ENCODE data around the gene SMOC1. TPM values are rescaled to one million over a fixed set of nuclear protein-coding genes. Genes with fewer than 3 reads are reported as not detected.

SMOC1 gene
- total RNA-seq, 1 experiment from 2014 or later = 0.14 TPM

GRCh38 chr14:69991422-69991821, 112.2 kb downstream of the SMOC1 start:
- Mint-ChIP-seq H3K27me3 (ENCODE audit: insufficient read depth, unreplicated experiment) (no peaks in the 10 kb centered on the region), H3K27ac (ENCODE audit: unreplicated experiment) (no peak overlapping the region), H3K36me3 (ENCODE audit: insufficient read depth, unreplicated experiment) (no peaks in the 10 kb centered on the region), H3K9me3 (ENCODE audit: unreplicated experiment) (no peaks in the 10 kb centered on the region), H3K4me1 (ENCODE audit: low read depth, unreplicated experiment) (no peaks in the 10 kb centered on the region), H3K4me3 (ENCODE audit: unreplicated experiment) (no peak overlapping the region)
- intact Hi-C loops (cut with micrococcal nuclease; ENCODE audit: unreplicated experiment) = no loop called here
- no peaks in the 10 kb centered on the region for H3K27me3 ChIP-seq (replicated peaks; ENCODE audit: control insufficient read depth, insufficient read depth, low read length)
- no peak for DNase-seq
- CTCF ChIA-PET = no interaction called here
- no peak for TF ChIP-seq CTCF (IDR thresholded peaks at IDR 0.05; ENCODE audit: insufficient read depth in 1 of 2, low read depth in 1 of 2, low read length in 1 of 2, severe bottlenecking in 1 of 2, unreplicated experiment in 1 of 2)
- no peaks in the 10 kb centered on the region for H3K4me1 ChIP-seq
- no TSS peak for BruUV-seq (replicated peaks)
- POLR2A ChIA-PET = no interaction called here
- no peaks in the 10 kb centered on the region for H3K36me3 ChIP-seq (ENCODE audit: control insufficient read depth, insufficient read depth, low read length)
- no peak overlapping the region for H3K4me3 ChIP-seq (ENCODE audit: low read depth, low read length)
- H3K9me3 ChIP-seq = no peaks in the 10 kb centered on the region

DNA sequence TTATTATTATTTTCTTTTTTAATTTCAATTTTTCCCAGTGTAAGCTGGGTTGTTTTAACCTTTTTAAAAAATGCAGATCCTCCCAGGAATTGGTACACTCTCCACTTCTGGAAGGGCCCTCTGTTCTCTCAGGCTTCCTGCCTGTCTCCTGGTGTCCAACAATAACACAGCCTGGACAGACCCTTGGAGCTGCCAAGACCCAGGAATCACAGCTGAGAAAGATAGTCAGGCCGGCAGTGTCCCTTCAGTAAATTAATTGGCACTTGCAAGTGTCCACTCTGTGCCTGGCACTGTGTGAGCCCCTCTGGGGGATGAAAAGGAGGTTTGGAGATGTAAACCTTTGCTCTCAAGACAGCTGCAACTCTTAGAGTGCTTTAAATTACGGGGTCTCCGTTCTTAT, 113.3 kb downstream of the SMOC1 start:
- POLR2A ChIA-PET = no interaction called here
- DNase-seq = no peak
- no peaks in the 10 kb centered on the region for H3K4me1 Mint-ChIP-seq (ENCODE audit: low read depth, unreplicated experiment)
- Histone ChIP-seq H3K27me3 (replicated peaks; ENCODE audit: control insufficient read depth, insufficient read depth, low read length) (no peaks in the 10 kb centered on the region), H3K9me3 (no peaks in the 10 kb centered on the region), H3K36me3 (ENCODE audit: control insufficient read depth, insufficient read depth, low read length) (no peaks in the 10 kb centered on the region), H3K4me1 (no peaks in the 10 kb centered on the region), H3K4me3 (ENCODE audit: low read depth, low read length) (no peak overlapping the region)
- no peaks in the 10 kb centered on the region for H3K27me3 Mint-ChIP-seq (ENCODE audit: insufficient read depth, unreplicated experiment)
- CTCF ChIA-PET = no interaction called here
- no peak overlapping the region for H3K27ac Mint-ChIP-seq (ENCODE audit: unreplicated experiment)
- intact Hi-C loops (cut with micrococcal nuclease; ENCODE audit: unreplicated experiment) = no loop called here
- H3K36me3 Mint-ChIP-seq (ENCODE audit: insufficient read depth, unreplicated experiment) = no peaks in the 10 kb centered on the region
- no peak for TF ChIP-seq CTCF (IDR thresholded peaks at IDR 0.05; ENCODE audit: insufficient read depth in 1 of 2, low read depth in 1 of 2, low read length in 1 of 2, severe bottlenecking in 1 of 2, unreplicated experiment in 1 of 2)
- no TSS peak for BruUV-seq (replicated peaks)
- no peaks in the 10 kb centered on the region for H3K9me3 Mint-ChIP-seq (ENCODE audit: unreplicated experiment)
- no peak overlapping the region for H3K4me3 Mint-ChIP-seq (ENCODE audit: unreplicated experiment)

- Histone ChIP-seq H3K36me3 (ENCODE audit: control insufficient read depth, insufficient read depth, low read length) (no peaks in the 10 kb centered on the region), H3K27me3 (replicated peaks; ENCODE audit: control insufficient read depth, insufficient read depth, low read length) (no peaks in the 10 kb centered on the region), H3K4me1 (no peaks in the 10 kb centered on the region), H3K4me3 (ENCODE audit: low read depth, low read length) (no peak overlapping the region), H3K9me3 (no peaks in the 10 kb centered on the region)
- ChIA-PET CTCF (no interaction called here), POLR2A (no interaction called here)
- Mint-ChIP-seq H3K36me3 (ENCODE audit: insufficient read depth, unreplicated experiment) (no peaks in the 10 kb centered on the region), H3K9me3 (ENCODE audit: unreplicated experiment) (no peaks in the 10 kb centered on the region), H3K4me1 (ENCODE audit: low read depth, unreplicated experiment) (no peaks in the 10 kb centered on the region), H3K4me3 (ENCODE audit: unreplicated experiment) (no peak overlapping the region), H3K27me3 (ENCODE audit: insufficient read depth, unreplicated experiment) (no peaks in the 10 kb centered on the region), H3K27ac (ENCODE audit: unreplicated experiment) (no peak overlapping the region)
- intact Hi-C loops (cut with micrococcal nuclease; ENCODE audit: unreplicated experiment) = no loop called here
- no peak for TF ChIP-seq CTCF (IDR thresholded peaks at IDR 0.05; ENCODE audit: insufficient read depth in 1 of 2, low read depth in 1 of 2, low read length in 1 of 2, severe bottlenecking in 1 of 2, unreplicated experiment in 1 of 2)
- DNase-seq = no peak
- no TSS peak for BruUV-seq (replicated peaks)
These were observed 114.1 kb downstream of the SMOC1 start for GRCh38 chr14:69993326-69993725.

All from Caco-2 (cell line).